Measurements from ENCODE around the gene CBR4.

GRCh38 chr4:169030562-169030982, 20.5 kb upstream of the CBR4 start:
- TF ChIP-seq CTCF (optimal IDR thresholded peaks at IDR 0.05 in 1 of 3, IDR thresholded peaks at IDR 0.05 in 1 of 3, conservative IDR thresholded peaks at IDR 0.05 in 1 of 3; ENCODE audit: extremely low read depth in 1 of 3, insufficient read depth in 2 of 3, low read length in 3 of 3) (no peak), EZH2 (IDR thresholded peaks at IDR 0.05; ENCODE audit: low read length) (no peak)
